OCI-LY3 (cell line): ENCODE data around the gene WWP2.
"Not testable (repeated sequence)": the region's sequence is repeated elsewhere in the genome, so short reads cannot be mapped to it uniquely, and the experiment has no call there.

Experiments used
- H2AFZ ChIP-seq: fragments of 200-600, 300-600 bp; shearing (Covaris generic); 2 replicates; pipeline ENCODE4 v1.6.0; 2014; ENCODE audit warnings: antibody characterized with exemption, low read depth, low read length
- H3K27ac ChIP-seq: fragments of 200-600, 300-600 bp; sonication (generic); 2 replicates; pipeline ENCODE4 v1.5.1; 2014; ENCODE audit warnings: mild to moderate bottlenecking, low read length, moderate library complexity, mixed read lengths
- H3K27me3 ChIP-seq: fragments of 200-600, 300-600 bp; sonication (generic); 2 replicates; pipeline ENCODE4 v1.6.1; 2014; ENCODE audit warnings: low read depth, low read length, mixed read lengths
- H3K36me3 ChIP-seq: fragments of 200-600, 300-600 bp; sonication (generic); replicated peaks from 2 replicates; pipeline ENCODE3; 2014; ENCODE audit warnings: low read depth, low read length, mixed read lengths
- H3K4me1 ChIP-seq: fragments of 300-600, 200-600 bp; sonication (generic); 2 replicates; pipeline ENCODE4 v1.6.1; 2014; ENCODE audit warnings: low read length, mixed read lengths
- H3K4me2 ChIP-seq: fragments of 200-600, 300-600 bp; sonication (generic); 2 replicates; pipeline ENCODE4 v1.6.1; 2014; ENCODE audit warnings: low read length, mixed read lengths
- H3K4me3 ChIP-seq: fragments of 300-600, 200-600 bp; sonication (generic); 2 replicates; pipeline ENCODE4 v1.5.1; 2014; ENCODE audit warnings: antibody characterized with exemption, mild to moderate bottlenecking, low read length, moderate library complexity
- H3K79me2 ChIP-seq: fragments of 300-600, 200-600 bp; shearing (Covaris generic); 2 replicates; pipeline ENCODE4 v1.6.1; 2014; ENCODE audit warnings: mild to moderate bottlenecking, low read length, mixed read lengths
- H3K9ac ChIP-seq: fragments of 300-600, 200-600 bp; shearing (Covaris generic); 2 replicates; pipeline ENCODE4 v1.6.0; 2014; ENCODE audit warnings: mild to moderate bottlenecking, low read length, moderate library complexity
- H3K9me3 ChIP-seq: fragments of 200-600, 300-600 bp; shearing (Covaris generic); 2 replicates; pipeline ENCODE4 v1.6.1; 2014; ENCODE audit warnings: low read length, mixed read lengths; ENCODE audit not compliant: insufficient read depth
- H4K20me1 ChIP-seq: fragments of 200-600, 300-600 bp; sonication (generic); 2 replicates; pipeline ENCODE4 v1.6.1; 2016; ENCODE audit warnings: low read length, mixed read lengths; ENCODE audit not compliant: insufficient read depth
- EZH2phosphoT487 ChIP-seq: fragments of 200-600 bp; shearing (Covaris generic); IDR thresholded peaks from 2 replicates; pipeline ENCODE4 v1.6.1; 2018; ENCODE audit warnings: antibody characterized with exemption, mixed run types, low read depth
- TF ChIP-seq, protein P1 (sequence below): fragments of 200-600, 300-600 bp; sonication (generic); IDR thresholded peaks from 2 replicates; pipeline ENCODE4 v1.5.1; 2014; ENCODE audit warnings: antibody characterized with exemption, low read length, low read depth

The WWP2 gene

DNA sequence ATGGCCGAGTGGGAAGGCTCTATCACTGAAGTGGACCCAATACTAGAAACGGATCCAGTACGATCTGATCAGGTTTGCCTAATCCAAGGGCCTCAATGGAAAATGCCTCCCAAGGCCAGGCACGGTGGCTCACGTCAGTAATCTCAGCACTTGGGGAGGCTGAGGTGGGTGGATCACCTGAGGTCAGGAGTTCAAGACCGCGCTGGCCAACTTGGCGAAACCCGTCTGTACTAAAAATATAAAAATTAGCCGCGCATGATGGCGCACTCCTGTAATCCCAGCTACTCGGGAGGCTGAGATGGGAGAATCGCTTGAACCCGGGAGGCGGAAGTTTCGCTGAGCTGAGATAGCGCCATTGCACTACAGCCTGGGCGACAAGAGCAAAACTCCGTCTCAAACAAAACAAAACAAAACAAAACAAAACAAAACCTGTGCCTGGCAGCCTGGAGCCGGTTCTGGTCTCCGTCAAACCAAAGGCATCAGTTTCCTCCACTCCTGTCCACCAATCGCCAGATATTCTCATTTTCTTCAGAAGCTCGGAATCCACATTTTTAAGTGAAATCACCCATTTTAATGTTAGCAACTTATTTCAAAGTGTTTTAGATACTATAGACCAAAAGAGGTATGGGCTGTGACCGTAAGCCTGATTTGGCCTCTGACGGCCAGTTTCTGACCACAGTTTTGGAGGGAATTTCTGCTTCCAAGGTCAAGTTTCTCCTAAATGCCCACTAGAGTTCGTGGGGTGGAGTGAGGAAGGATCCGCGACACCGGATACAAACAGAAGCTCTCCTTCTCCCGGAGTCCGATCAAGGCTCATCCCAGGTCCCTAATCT, 36.4 kb upstream of the WWP2 start:
- Histone ChIP-seq H3K9ac (peak overlapping the region; percentile 68), H3K27ac (peak overlapping the region; percentile 9; the same call in 1 of the 2 replicates), H3K36me3 (no peaks in the 10 kb centered on the region), H3K4me3 (peak overlapping the region; percentile 77), H3K4me2 (peak overlapping the region; percentile 97), H4K20me1 (no peaks in the 10 kb centered on the region), H3K4me1 (peaks cover 11% of the 10 kb centered on the region), H3K27me3 (no peaks in the 10 kb centered on the region), H3K9me3 (no peaks in the 10 kb centered on the region), H3K79me2 (no peaks in the 10 kb centered on the region), H2AFZ (peak overlapping the region; percentile 99)
- TF ChIP-seq, protein P1, sequence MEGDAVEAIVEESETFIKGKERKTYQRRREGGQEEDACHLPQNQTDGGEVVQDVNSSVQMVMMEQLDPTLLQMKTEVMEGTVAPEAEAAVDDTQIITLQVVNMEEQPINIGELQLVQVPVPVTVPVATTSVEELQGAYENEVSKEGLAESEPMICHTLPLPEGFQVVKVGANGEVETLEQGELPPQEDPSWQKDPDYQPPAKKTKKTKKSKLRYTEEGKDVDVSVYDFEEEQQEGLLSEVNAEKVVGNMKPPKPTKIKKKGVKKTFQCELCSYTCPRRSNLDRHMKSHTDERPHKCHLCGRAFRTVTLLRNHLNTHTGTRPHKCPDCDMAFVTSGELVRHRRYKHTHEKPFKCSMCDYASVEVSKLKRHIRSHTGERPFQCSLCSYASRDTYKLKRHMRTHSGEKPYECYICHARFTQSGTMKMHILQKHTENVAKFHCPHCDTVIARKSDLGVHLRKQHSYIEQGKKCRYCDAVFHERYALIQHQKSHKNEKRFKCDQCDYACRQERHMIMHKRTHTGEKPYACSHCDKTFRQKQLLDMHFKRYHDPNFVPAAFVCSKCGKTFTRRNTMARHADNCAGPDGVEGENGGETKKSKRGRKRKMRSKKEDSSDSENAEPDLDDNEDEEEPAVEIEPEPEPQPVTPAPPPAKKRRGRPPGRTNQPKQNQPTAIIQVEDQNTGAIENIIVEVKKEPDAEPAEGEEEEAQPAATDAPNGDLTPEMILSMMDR = no peak
- TF ChIP-seq EZH2phosphoT487 = no peak

DNA sequence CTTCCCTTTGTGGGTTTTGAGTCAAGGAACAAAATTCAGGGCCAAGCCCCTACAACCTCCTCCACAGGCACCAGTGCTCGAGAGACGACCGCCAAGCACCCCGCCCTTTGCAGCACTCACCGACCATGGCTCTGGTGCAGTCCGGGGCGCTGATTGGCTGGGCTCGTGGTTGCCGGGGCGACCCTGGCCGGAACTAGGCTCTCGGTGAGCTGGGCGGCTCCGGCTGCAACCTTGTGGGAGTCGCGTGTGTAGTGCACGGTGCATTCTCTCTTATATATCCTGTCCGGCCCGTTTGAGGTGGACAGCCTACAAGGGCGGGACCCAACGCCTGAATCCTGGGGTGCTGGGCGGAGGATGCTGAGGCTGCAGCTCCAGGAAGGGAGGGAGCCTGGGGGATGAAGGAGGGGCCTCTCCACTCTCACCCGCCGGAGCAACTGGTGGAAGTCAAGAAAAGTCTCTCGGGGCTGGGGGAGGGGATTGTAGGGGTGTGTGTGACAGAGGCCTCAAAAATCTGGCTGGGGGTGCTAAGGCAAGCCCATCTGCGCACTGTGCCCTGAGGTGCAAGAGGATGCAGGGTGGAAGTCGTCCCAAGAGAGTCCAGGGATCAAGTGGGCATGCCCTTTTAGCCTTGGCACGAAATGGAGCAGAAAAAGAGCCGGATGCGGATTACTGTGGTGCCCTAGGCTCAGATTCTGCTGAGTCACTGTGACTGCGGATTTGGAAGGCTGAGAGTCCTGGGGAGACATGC, 35.6 kb upstream of the WWP2 start, which contains the start of gene NQO1:
Gene NQO1 (minus strand): TSS at position 248 of the 748 bp plus-strand sequence. CDS start 121 bp downstream, at position 127.
- H3K79me2 ChIP-seq = no peaks in the 10 kb centered on the region
- H3K27me3 ChIP-seq = no peaks in the 10 kb centered on the region
- H3K4me1 ChIP-seq = peaks cover 11% of the 10 kb centered on the region
- peak within 1 kb of the TSS; percentile 99 for H2AFZ ChIP-seq
- peak within 1 kb of the TSS; percentile 97 for H3K4me2 ChIP-seq
- no peaks in the 10 kb centered on the region for H4K20me1 ChIP-seq
- no peaks in the 10 kb centered on the region for H3K36me3 ChIP-seq
- peak within 1 kb of the TSS; percentile 68 for H3K9ac ChIP-seq
- peak within 1 kb of the TSS; percentile 9; the same call in 1 of the 2 replicates for H3K27ac ChIP-seq
- TF ChIP-seq EZH2phosphoT487 = no peak
- TF ChIP-seq, protein P1 = no peak
- no peaks in the 10 kb centered on the region for H3K9me3 ChIP-seq
- H3K4me3 ChIP-seq = peak within 1 kb of the TSS; percentile 77

DNA sequence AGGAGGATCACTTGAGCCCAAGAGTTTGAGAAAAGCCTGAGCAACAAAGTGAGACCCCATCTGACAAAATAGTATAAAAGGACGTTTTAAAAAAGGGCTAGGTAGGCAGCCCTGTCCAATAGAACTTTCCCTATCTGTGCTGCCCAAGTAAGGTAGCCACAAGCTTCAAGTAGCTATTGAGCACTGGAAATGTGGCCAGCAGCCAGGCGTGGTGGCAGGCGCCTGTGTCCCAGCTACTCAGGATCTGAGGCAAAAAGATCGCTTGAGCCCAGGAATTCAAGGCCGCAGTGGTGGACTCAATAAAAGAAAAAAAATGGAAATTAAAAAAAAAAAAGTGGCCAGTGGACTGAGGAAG, 34.2 kb upstream of the WWP2 start:
- no peak for TF ChIP-seq EZH2phosphoT487
- TF ChIP-seq, protein P1 = no peak
- Histone ChIP-seq H3K4me3 (no peak overlapping the region), H3K9ac (no peak overlapping the region), H3K79me2 (no peaks in the 10 kb centered on the region), H3K4me2 (no peak overlapping the region), H3K36me3 (no peaks in the 10 kb centered on the region), H4K20me1 (no peaks in the 10 kb centered on the region), H3K4me1 (peaks cover 11% of the 10 kb centered on the region), H3K9me3 (no peaks in the 10 kb centered on the region), H3K27ac (no peak overlapping the region), H2AFZ (no peak overlapping the region), H3K27me3 (no peaks in the 10 kb centered on the region)

DNA sequence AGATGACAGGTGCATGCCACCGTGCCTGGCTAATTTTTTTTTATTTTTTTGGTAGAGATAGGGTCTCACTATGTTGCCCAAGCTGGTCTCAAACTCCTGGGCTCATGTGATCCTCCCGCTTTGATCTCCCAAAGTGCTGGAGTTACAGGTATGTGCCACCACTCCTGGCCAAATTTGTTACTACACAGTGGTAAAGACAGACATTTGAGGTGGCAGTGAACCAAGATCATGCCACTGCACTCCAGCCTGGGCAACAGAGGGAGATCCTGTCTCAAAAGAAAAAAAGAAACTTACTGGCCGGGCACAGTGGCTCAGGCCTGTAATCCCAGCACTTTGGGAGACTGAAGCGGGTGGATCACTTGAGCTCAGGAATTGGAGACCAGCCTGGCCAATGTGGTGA, 33.1 kb upstream of the WWP2 start:
- not testable (repeated sequence) for H3K9ac ChIP-seq, H2AFZ ChIP-seq, H3K36me3 ChIP-seq, H3K27me3 ChIP-seq, H3K9me3 ChIP-seq, H4K20me1 ChIP-seq, H3K79me2 ChIP-seq, H3K4me3 ChIP-seq, H3K4me2 ChIP-seq, H3K27ac ChIP-seq
- peaks cover 11% of the 10 kb centered on the region for H3K4me1 ChIP-seq

DNA sequence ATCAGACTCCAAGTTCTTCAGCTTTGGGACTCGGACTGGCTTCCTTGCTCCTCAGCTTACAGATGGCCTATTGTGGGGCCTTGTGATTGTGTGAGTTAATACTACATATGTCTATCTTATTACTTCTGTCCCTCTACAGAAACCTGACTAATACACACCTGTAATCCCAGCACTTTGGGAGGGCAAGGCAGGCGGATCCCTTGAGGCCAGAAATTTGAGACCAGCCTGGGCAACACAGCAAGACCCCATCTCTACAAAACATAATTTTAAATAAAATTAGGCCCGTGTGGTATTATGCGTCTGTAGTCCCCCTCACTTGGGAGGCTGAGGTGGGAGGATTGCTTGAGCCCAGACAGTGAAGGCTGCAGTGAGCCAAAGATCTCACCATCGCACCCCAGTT, 30.9 kb upstream of the WWP2 start:
- H3K4me3 ChIP-seq, H3K4me2 ChIP-seq, H3K79me2 ChIP-seq, H3K9ac ChIP-seq, H3K4me1 ChIP-seq, H3K9me3 ChIP-seq, H2AFZ ChIP-seq, H3K36me3 ChIP-seq, H3K27me3 ChIP-seq, H4K20me1 ChIP-seq, H3K27ac ChIP-seq: not testable (repeated sequence)
